ENCODE measurements around the gene CFLAR.

DNA sequence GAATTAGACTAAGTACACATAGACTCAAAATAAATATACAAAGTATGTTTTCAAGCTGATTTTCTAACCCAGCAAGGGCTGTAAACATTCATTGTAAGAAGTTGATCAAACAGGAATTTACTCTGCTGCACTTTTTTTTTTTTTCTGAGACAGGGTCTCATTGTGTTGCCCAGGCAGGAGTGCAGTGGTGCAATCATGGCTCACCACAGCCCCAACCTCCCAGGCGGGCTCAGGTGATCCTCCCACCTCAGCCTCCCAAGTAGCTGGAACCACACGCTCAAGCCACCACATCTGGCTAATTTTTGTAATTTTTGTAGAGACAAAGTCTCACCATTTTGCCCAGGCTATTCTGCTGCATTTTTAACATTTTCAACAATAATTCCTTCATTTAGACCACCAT lies 8.3 kb upstream of the CFLAR start:
- TF ChIP-seq, protein P1, sequence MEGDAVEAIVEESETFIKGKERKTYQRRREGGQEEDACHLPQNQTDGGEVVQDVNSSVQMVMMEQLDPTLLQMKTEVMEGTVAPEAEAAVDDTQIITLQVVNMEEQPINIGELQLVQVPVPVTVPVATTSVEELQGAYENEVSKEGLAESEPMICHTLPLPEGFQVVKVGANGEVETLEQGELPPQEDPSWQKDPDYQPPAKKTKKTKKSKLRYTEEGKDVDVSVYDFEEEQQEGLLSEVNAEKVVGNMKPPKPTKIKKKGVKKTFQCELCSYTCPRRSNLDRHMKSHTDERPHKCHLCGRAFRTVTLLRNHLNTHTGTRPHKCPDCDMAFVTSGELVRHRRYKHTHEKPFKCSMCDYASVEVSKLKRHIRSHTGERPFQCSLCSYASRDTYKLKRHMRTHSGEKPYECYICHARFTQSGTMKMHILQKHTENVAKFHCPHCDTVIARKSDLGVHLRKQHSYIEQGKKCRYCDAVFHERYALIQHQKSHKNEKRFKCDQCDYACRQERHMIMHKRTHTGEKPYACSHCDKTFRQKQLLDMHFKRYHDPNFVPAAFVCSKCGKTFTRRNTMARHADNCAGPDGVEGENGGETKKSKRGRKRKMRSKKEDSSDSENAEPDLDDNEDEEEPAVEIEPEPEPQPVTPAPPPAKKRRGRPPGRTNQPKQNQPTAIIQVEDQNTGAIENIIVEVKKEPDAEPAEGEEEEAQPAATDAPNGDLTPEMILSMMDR (IDR thresholded peaks at IDR 0.05) = no peak
- TF ChIP-seq POLR2AphosphoS5 (IDR thresholded peaks at IDR 0.05; ENCODE audit: insufficient read depth in 1 of 2, low read depth in 1 of 2) (no peak), POLR2A (IDR thresholded peaks at IDR 0.05) (no peak)
